Measurements from ENCODE around the gene SALL4.

DNA sequence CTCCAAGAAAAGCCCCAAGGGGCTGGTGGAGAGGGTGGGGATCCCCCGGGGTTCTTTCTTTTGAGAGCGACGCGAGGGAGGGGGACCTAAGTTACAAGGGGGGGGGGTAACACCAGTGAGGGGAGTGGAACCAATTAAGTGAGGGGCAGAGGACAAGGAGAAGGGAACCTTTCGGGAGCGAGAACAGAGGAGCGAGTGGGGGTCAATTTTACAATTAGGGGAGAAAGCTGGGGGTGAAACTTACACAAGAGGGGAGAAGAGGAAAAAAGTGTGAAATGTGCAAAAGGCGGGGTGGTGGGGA, 548 bp downstream of the SALL4 start:
- TF ChIP-seq, protein P1, sequence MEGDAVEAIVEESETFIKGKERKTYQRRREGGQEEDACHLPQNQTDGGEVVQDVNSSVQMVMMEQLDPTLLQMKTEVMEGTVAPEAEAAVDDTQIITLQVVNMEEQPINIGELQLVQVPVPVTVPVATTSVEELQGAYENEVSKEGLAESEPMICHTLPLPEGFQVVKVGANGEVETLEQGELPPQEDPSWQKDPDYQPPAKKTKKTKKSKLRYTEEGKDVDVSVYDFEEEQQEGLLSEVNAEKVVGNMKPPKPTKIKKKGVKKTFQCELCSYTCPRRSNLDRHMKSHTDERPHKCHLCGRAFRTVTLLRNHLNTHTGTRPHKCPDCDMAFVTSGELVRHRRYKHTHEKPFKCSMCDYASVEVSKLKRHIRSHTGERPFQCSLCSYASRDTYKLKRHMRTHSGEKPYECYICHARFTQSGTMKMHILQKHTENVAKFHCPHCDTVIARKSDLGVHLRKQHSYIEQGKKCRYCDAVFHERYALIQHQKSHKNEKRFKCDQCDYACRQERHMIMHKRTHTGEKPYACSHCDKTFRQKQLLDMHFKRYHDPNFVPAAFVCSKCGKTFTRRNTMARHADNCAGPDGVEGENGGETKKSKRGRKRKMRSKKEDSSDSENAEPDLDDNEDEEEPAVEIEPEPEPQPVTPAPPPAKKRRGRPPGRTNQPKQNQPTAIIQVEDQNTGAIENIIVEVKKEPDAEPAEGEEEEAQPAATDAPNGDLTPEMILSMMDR (IDR thresholded peaks at IDR 0.05) = no peak
- no peak for TF ChIP-seq POLR2A (IDR thresholded peaks at IDR 0.05)
